NCI-H187 (cell line): ENCODE results near the gene PRKG1.
"Not testable (repeated sequence)": the region's sequence is repeated elsewhere in the genome, so short reads cannot be mapped to it uniquely, and the experiment has no call there.

Source experiments
- DNase-seq, 2 experiments: peaks; one replicate each; lab custom pipeline; 2025; lab: John Stamatoyannopoulos, UW

PRKG1 gene

GRCh38 chr10:51270936-51271530, 196.7 kb downstream of the PRKG1 start:
- no peak for DNase-seq

GRCh38 chr10:51272099-51272498, 197.8 kb downstream of the PRKG1 start:
- not testable (repeated sequence) for DNase-seq

- no peak for DNase-seq
Measured at GRCh38 chr10:51272555-51272954, 198.3 kb downstream of the PRKG1 start.

DNA sequence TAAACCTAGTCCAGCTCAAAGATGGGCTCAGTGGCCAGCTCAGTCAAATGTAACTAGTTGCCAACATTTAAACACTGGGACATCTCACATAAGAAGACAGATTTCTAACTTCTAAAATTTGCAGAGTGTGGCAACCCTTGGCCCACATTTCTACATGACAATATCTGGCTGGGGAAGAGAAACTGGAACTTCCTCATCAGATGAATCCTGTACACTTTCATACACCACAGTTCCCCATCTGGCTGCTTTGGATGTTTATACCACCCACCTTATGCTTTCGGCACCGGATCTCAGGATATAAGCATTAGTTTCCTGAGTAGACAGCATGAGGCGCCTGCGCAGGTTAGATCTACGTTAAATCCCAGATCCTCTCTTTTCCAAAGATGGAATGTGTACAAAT, 199.3 kb downstream of the PRKG1 start:
- no peak for DNase-seq

GRCh38 chr10:51276097-51276496, 201.8 kb downstream of the PRKG1 start:
- DNase-seq, result not testable (repeated sequence)

GRCh38 chr10:51281387-51281786, 207.1 kb downstream of the PRKG1 start:
- DNase-seq, result not testable (repeated sequence)

GRCh38 chr10:51285601-51286000, 211.3 kb downstream of the PRKG1 start:
- no peak for DNase-seq

DNA sequence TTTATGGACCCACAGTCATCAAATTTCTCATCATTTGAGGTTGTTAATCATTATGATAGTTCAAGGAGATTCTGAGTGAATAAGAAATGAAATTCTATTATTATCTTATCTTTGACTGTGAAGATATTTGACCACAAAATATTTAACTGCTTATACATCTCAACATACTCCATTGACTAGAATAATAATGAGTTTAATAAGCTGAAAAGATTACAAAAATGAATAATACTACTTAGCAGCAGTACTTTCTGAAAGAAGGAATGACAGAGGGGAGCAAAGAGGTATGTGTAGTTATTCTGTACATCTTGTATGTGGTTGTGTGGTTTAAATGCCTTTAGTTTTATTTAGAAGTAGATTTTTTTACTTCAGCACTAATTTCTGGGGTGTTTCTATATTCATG, 214.2 kb downstream of the PRKG1 start:
- no peak for DNase-seq

DNA sequence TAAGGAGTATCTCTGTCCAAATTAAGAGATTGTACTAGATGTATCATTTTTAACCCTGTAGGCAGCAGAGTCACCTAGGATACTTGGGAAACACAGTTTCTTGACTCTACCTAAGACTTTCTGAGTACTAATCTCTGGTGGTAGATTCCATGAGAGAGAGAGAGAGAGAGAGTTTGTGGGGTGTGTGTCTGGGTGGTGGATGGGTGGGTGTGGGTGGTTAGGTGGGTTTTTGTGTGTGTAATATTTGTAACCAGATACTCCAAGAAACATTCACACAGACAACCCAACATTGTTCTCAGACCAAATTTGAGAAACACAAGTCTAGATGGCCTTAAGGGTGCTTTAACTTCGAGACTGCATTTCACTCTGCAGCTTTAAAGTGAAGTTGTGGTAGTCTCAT, 215.2 kb downstream of the PRKG1 start:
- DNase-seq, result no peak

GRCh38 chr10:51291961-51292360, 217.7 kb downstream of the PRKG1 start:
- DNase-seq, result no peak

GRCh38 chr10:51297438-51297837, 223.2 kb downstream of the PRKG1 start:
- no peak for DNase-seq

DNA sequence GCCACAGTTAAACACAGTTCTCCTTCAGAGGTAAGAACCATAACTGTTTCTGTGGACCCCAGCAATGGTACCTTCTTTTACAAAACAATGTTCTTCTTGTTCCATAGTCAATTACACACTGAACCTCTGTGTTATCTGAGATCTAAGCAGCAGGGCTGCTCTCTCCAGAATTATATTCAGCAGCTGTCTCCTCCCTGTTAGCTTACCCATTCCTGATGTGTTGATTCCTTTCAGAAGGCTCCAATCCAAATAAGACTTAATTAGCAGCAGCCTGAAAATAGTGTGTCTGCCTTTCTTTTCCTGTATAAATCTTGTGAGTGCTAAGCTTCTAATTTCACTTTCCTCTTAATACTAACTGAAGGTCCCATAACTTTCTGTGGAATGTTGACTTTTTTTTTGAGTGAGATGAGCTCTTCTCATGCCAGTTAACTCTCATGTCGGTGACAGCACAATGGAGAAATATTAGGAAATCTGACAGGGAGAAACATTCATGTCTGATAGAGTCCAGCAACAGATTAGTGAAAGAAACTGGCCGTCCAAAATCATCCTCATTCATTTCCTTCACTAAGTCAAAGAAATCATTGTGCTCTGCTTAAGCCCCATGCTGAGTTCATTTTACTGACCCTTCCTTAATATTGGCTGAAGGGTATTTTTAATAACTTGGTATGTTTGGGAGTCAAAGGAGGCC, 226.5 kb downstream of the PRKG1 start:
- DNase-seq, result no peak

GRCh38 chr10:51301644-51302043, 227.4 kb downstream of the PRKG1 start:
- DNase-seq, result no peak

DNA sequence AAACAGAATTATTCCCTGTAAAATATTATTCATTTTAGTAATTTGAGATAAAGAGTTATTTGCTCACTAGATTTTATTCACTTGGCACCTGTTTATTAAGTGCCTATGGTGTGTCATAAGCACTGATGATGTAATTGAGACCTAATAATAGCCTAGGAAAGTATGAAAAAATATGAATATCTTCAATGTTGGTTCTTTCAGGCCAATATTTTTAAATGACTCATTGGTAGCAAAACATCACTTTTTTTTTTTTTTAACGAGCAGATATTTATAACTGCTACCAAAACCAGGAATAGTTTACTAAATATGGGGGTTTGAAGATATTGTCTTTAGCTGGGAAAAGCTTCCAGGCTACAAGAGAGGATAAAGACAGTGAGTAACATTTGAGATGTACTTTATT, 228.0 kb downstream of the PRKG1 start:
- DNase-seq, result no peak

GRCh38 chr10:51308116-51308515, 233.8 kb downstream of the PRKG1 start:
- DNase-seq, result no peak

GRCh38 chr10:51311228-51311627, 236.9 kb downstream of the PRKG1 start:
- no peak for DNase-seq

GRCh38 chr10:51312817-51313216, 238.5 kb downstream of the PRKG1 start:
- no peak for DNase-seq

DNA sequence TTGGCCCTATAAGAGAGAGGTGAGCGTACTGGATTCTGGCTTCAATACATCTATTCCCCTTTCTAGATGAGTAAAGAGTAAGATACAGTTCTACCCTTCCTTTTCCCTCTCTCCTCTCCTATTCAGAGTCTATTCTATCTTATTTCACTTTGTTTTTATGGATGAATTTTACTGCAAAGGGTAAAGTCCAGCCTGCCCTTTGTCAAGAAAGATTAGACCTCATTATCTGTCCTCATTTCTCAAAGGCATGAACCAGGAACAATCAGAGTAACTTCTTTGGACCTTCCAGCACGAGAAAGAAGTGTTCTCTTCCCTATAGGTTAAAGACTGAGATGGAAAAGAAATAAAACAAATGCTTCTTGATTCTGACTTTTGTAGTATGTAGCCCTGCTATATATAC, 239.0 kb downstream of the PRKG1 start:
- no peak for DNase-seq

GRCh38 chr10:51313773-51314478, 239.6 kb downstream of the PRKG1 start:
- no peak for DNase-seq

- no peak for DNase-seq
Measured at GRCh38 chr10:51314481-51314880, 240.2 kb downstream of the PRKG1 start.

DNA sequence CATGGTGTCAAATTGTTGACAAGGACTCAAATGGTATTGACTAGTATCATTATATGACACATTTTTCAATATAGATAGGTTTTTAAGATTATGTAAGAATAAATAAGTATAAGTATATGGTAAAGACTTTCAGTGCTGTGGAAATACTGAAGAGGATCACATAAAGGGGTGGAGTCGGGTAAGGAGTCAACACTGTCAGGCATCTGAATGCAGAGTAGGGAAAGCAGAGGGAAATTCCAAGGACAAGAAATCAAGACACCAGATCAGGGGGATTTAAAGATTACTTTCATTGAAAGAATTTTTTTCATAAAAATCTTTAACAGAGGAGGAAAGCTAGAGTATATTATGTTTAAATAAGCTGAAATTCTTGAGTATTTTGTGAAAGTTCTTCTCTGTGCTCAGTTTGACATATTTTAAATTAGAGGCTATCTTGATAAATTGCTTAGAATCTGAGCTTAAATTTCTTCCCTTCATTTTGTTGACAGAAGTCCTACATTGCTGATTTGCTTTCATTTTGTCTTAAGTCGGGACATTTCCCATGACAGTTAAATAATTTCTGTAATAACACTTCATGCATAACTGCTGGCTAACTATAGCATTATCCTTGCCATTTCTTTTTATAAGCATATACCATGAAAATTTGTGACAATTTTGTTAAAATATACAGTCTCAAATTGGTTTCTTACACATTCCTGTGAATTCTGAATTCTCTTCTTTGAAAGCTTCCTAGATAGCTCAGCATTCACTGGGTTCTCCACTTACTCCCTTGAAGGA, 244.3 kb downstream of the PRKG1 start:
- DNase-seq, result no peak

GRCh38 chr10:51319173-51319435, 244.8 kb downstream of the PRKG1 start:
- no peak for DNase-seq

DNA sequence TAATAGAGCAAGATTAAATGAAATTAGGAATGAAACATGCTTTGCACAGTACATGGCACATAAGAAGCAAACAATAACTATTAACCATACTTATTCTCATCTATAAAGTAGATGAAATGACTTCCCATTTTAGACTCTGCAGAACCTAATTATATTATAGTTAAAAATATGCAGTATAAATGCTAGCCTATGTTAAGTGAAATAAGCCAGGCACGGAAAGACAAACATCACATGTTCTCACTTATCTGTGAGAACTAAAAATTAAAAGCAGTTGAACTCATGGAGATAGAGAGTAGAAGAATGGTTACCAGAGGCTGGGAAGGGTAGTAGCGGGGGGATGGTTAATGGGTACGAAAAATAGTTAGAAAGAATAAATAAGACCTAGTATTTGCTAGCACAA, 247.0 kb downstream of the PRKG1 start:
- no peak for DNase-seq
